HepG2 (cell line): ENCODE results near the gene ZNF747. TPM values are rescaled to one million over a fixed set of nuclear protein-coding genes. Genes with fewer than 3 reads are reported as not detected.

Experiments used
- CENPT ChIP-seq: sonication (generic); formaldehyde crosslinking; IDR thresholded peaks from 2 replicates; pipeline ENCODE4 v1.8.0; 2022; ENCODE audit warnings: low read depth, mild to moderate bottlenecking, moderate library complexity, missing genetic modification reagents
- DMAP1 ChIP-seq: IDR thresholded peaks from 2 replicates; pipeline ENCODE4 v1.6.1; 2016
- KLF15 ChIP-seq: sonication (generic); formaldehyde crosslinking; IDR thresholded peaks from 2 replicates; pipeline ENCODE4 v1.8.1; 2023; ENCODE audit warnings: borderline replicate concordance, mild to moderate bottlenecking, inconsistent platforms, missing genetic modification reagents, mixed read lengths
- MAFK ChIP-seq, 2 experiments: IDR thresholded peaks in 1 of 2; conservative IDR thresholded peaks in 1 of 2; 2 replicates each; pipeline ENCODE4 v1.6.1; 2011; ENCODE audit warnings: improper control_type of control experiment in 2 of 2, low read length in 2 of 2
- MAZ ChIP-seq, 2 experiments: sonication (generic) in 1 of 2; formaldehyde crosslinking in 1 of 2; IDR thresholded peaks; 2 replicates each; pipeline versions ENCODE4 v1.5.0 to v1.6.1; 2012 to 2020; ENCODE audit warnings: low read depth in 2 of 2, mild to moderate bottlenecking in 2 of 2, borderline replicate concordance in 1 of 2, improper control_type of control experiment in 1 of 2, low read length in 1 of 2, missing genetic modification reagents in 1 of 2, moderate library complexity in 1 of 2
- MTF2 ChIP-seq: sonication (generic); formaldehyde crosslinking; IDR thresholded peaks from 2 replicates; pipeline ENCODE4 v1.5.0; 2020; ENCODE audit warnings: missing genetic modification reagents, borderline replicate concordance
- REPIN1 ChIP-seq: sonication (generic); formaldehyde crosslinking; IDR thresholded peaks from 2 replicates; pipeline ENCODE4 v1.8.0; 2022; ENCODE audit warnings: missing genetic modification reagents, low read depth, mild to moderate bottlenecking, borderline replicate concordance
- SYNCRIP ChIP-seq: fragments of 200-400 bp; formaldehyde crosslinking; IDR thresholded peaks from 2 replicates; pipeline ENCODE4 v1.6.1; 2018; ENCODE audit warnings: mild to moderate bottlenecking, low read depth, low read length; ENCODE audit not compliant: insufficient read depth
- ZNF383 ChIP-seq: sonication (generic); formaldehyde crosslinking; IDR thresholded peaks from 2 replicates; pipeline ENCODE4 v1.4.0; 2020; ENCODE audit warnings: missing genetic modification reagents, mild to moderate bottlenecking, borderline replicate concordance
- ZNF556 ChIP-seq: sonication (generic); formaldehyde crosslinking; IDR thresholded peaks from 2 replicates; pipeline ENCODE4 v1.4.0; 2020; ENCODE audit warnings: mild to moderate bottlenecking, missing genetic modification reagents, borderline replicate concordance
- ZNF652 ChIP-seq: IDR thresholded peaks from 2 replicates; pipeline ENCODE4 v1.6.1; 2016; ENCODE audit warnings: low read depth, borderline replicate concordance
- ZNF780A ChIP-seq: sonication (generic); formaldehyde crosslinking; IDR thresholded peaks from 2 replicates; pipeline ENCODE4 v1.8.0; 2022; ENCODE audit warnings: mild to moderate bottlenecking, missing genetic modification reagents, moderate library complexity
- ZNF782 ChIP-seq: sonication (generic); formaldehyde crosslinking; IDR thresholded peaks from 2 replicates; pipeline ENCODE4 v1.4.0; 2020; ENCODE audit warnings: missing genetic modification reagents, mild to moderate bottlenecking, borderline replicate concordance
- ZZZ3 ChIP-seq: sonication (generic); formaldehyde crosslinking; IDR thresholded peaks from 2 replicates; pipeline ENCODE4 v1.4.0; 2020; ENCODE audit warnings: missing genetic modification reagents, mild to moderate bottlenecking, borderline replicate concordance
- polyA plus RNA-seq, 8 experiments: library from polyadenylated mRNA; depleted of rRNA in 3 of 8; stranded (reverse) in 7 of 8; unstranded in 1 of 8; fragments of >200 nt; fragmentation: Illumina TruSeq in 4 of 8; extraction: Trizol in 4 of 8; gene quantifications; 2 replicates each; pipeline versions ENCODE4 v1.2.1 to v1.2.3, GENCODE V29; 2011 to 2016; ENCODE audit warnings: low read depth in 4 of 8, missing spikeins in 1 of 8, mixed read lengths in 1 of 8; ENCODE audit not compliant: insufficient read depth in 1 of 8
- total RNA-seq, 5 experiments: library from RNA; depleted of rRNA; stranded (reverse); fragments of >200 nt; fragmentation: Illumina TruSeq; extraction: Trizol; gene quantifications; 2 replicates each; pipeline ENCODE4 v1.2.3, GENCODE V29; 2016; ENCODE audit warnings: low read depth in 1 of 5
- TF ChIP-seq, protein P1 (sequence below): sonication (generic); formaldehyde crosslinking; IDR thresholded peaks from 2 replicates; pipeline ENCODE4 v1.5.0; 2020; ENCODE audit warnings: mild to moderate bottlenecking, missing genetic modification reagents, moderate library complexity
- TF ChIP-seq, protein P2 (sequence below): sonication (generic); formaldehyde crosslinking; IDR thresholded peaks from 2 replicates; pipeline ENCODE4 v1.4.0; 2020; ENCODE audit warnings: missing genetic modification reagents
- TF ChIP-seq, protein P3 (sequence below): sonication (generic); formaldehyde crosslinking; conservative IDR thresholded peaks from 2 replicates; pipeline ENCODE4 v1.4.0; 2020; ENCODE audit warnings: missing genetic modification reagents

ZNF747 gene
- total and polyA plus RNA-seq, 2 of the 13 experiments (the other 11 are each of a cell fraction or from before 2014, with no cell fraction given) = 7.2 to 10.2 TPM

DNA sequence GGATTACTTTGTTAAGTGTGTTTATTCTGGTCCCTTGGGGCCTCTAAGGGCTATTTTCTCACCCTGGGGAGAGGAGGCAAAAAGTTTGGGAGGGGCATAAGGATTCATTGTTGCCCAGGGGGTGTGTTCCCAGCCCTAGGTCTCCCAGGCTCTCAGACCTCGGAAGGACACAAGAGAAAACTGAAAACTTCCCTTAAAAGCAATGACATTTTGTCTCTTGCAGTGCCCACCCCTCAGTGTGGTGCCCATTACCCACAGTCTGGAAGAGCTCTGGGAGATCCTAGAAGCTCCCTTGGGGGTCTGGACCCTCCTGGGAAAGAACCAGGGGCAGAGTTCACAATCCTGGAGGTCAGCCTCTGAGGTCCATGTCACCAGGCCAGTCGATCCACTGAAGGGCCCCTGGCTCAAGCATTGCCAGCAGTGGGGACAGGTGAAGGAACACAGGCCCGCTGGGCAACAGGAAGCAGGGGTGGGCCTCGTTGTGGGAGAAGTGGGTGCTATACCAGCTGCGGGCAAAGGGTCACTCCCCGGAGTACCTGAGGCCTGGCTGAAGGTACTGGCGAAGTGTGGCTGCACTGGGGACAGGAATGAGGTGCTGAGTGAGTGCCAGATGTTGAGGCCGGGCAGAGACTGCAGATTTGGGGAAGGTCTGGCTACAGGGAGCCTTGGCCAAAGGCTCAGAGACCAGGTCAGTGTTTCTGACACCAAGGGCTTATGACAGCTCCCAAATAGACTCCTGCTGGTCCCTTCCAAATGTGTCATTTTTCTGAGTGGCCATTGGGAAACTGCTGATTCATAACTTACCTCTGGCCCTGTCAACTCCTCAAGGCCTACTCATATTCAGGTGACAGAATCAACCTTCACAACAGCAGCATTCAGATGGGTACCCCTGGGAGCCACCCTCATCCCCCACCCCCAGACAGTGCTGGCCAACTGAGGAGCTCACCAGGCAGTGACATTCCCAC, 4.6 kb upstream of the ZNF747 start (continued):
- no peak for TF ChIP-seq ZZZ3 (CRISPR knock-in tag)
- no peak for TF ChIP-seq REPIN1 (CRISPR knock-in tag)
- TF ChIP-seq ZNF780A (CRISPR knock-in tag) = no peak
- TF ChIP-seq, protein P1, sequence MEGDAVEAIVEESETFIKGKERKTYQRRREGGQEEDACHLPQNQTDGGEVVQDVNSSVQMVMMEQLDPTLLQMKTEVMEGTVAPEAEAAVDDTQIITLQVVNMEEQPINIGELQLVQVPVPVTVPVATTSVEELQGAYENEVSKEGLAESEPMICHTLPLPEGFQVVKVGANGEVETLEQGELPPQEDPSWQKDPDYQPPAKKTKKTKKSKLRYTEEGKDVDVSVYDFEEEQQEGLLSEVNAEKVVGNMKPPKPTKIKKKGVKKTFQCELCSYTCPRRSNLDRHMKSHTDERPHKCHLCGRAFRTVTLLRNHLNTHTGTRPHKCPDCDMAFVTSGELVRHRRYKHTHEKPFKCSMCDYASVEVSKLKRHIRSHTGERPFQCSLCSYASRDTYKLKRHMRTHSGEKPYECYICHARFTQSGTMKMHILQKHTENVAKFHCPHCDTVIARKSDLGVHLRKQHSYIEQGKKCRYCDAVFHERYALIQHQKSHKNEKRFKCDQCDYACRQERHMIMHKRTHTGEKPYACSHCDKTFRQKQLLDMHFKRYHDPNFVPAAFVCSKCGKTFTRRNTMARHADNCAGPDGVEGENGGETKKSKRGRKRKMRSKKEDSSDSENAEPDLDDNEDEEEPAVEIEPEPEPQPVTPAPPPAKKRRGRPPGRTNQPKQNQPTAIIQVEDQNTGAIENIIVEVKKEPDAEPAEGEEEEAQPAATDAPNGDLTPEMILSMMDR = no peak; the same call in 1 of the 2 replicates
- TF ChIP-seq, protein P2, sequence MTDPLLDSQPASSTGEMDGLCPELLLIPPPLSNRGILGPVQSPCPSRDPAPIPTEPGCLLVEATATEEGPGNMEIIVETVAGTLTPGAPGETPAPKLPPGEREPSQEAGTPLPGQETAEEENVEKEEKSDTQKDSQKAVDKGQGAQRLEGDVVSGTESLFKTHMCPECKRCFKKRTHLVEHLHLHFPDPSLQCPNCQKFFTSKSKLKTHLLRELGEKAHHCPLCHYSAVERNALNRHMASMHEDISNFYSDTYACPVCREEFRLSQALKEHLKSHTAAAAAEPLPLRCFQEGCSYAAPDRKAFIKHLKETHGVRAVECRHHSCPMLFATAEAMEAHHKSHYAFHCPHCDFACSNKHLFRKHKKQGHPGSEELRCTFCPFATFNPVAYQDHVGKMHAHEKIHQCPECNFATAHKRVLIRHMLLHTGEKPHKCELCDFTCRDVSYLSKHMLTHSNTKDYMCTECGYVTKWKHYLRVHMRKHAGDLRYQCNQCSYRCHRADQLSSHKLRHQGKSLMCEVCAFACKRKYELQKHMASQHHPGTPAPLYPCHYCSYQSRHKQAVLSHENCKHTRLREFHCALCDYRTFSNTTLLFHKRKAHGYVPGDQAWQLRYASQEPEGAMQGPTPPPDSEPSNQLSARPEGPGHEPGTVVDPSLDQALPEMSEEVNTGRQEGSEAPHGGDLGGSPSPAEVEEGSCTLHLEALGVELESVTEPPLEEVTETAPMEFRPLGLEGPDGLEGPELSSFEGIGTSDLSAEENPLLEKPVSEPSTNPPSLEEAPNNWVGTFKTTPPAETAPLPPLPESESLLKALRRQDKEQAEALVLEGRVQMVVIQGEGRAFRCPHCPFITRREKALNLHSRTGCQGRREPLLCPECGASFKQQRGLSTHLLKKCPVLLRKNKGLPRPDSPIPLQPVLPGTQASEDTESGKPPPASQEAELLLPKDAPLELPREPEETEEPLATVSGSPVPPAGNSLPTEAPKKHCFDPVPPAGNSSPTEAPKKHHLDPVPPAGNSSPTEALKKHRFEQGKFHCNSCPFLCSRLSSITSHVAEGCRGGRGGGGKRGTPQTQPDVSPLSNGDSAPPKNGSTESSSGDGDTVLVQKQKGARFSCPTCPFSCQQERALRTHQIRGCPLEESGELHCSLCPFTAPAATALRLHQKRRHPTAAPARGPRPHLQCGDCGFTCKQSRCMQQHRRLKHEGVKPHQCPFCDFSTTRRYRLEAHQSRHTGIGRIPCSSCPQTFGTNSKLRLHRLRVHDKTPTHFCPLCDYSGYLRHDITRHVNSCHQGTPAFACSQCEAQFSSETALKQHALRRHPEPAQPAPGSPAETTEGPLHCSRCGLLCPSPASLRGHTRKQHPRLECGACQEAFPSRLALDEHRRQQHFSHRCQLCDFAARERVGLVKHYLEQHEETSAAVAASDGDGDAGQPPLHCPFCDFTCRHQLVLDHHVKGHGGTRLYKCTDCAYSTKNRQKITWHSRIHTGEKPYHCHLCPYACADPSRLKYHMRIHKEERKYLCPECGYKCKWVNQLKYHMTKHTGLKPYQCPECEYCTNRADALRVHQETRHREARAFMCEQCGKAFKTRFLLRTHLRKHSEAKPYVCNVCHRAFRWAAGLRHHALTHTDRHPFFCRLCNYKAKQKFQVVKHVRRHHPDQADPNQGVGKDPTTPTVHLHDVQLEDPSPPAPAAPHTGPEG (CRISPR knock-in tag) = no peak
- TF ChIP-seq ZNF652 (CRISPR knock-in tag) = no peak
- no peak for TF ChIP-seq KLF15 (CRISPR knock-in tag)
- no peak for TF ChIP-seq MAZ (IDR thresholded peaks at IDR 0.05; ENCODE audit: borderline replicate concordance, low read depth, low read length)
- TF ChIP-seq MAZ (CRISPR knock-in tag; IDR thresholded peaks at IDR 0.05; ENCODE audit: low read depth) = 0 out of 2 replicates have a peak, but pooled peaks have one; percentile 30
- TF ChIP-seq DMAP1 (CRISPR knock-in tag) = no peak
- TF ChIP-seq ZNF782 = no peak
- TF ChIP-seq ZNF556 (CRISPR knock-in tag) = 0 out of 2 replicates have a peak, but pooled peaks have one; percentile 28
- TF ChIP-seq, protein P3, sequence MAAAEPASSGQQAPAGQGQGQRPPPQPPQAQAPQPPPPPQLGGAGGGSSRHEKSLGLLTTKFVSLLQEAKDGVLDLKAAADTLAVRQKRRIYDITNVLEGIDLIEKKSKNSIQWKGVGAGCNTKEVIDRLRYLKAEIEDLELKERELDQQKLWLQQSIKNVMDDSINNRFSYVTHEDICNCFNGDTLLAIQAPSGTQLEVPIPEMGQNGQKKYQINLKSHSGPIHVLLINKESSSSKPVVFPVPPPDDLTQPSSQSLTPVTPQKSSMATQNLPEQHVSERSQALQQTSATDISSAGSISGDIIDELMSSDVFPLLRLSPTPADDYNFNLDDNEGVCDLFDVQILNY (CRISPR knock-in tag) = no peak
- peak; percentile 61 to 75 for TF ChIP-seq MAFK (conservative IDR thresholded peaks at IDR 0.05 in 1 of 2, IDR thresholded peaks at IDR 0.05 in 1 of 2; ENCODE audit: low read length in 2 of 2)
- TF ChIP-seq CENPT = no peak
- TF ChIP-seq SYNCRIP = no peak
- no peak for TF ChIP-seq MTF2 (CRISPR knock-in tag)
- no peak for TF ChIP-seq ZNF383 (CRISPR knock-in tag)
